K562 treated with DMSO at 1 percent for 48 hours (cell line): ENCODE data around the gene BRI3. TPM values are rescaled to one million over a fixed set of nuclear protein-coding genes. Genes with fewer than 3 reads are reported as not detected.

Experiments
- total RNA-seq: library from RNA; unstranded; fragments of 300-600 nt; gene quantifications from 2 replicates; pipeline ENCODE4 v1.2.3, GENCODE V29; 2022; ENCODE audit warnings: low replicate concordance; ENCODE audit errors: extremely low read depth

Gene BRI3
- not detected in 2 replicates for total RNA-seq

GRCh38 chr7:98280791-98281756 lies at the start of gene BRI3:
TSS of gene BRI3 (plus strand) at chr7:98281686. CDS start at chr7:98281796, 110 bp downstream.

DNA sequence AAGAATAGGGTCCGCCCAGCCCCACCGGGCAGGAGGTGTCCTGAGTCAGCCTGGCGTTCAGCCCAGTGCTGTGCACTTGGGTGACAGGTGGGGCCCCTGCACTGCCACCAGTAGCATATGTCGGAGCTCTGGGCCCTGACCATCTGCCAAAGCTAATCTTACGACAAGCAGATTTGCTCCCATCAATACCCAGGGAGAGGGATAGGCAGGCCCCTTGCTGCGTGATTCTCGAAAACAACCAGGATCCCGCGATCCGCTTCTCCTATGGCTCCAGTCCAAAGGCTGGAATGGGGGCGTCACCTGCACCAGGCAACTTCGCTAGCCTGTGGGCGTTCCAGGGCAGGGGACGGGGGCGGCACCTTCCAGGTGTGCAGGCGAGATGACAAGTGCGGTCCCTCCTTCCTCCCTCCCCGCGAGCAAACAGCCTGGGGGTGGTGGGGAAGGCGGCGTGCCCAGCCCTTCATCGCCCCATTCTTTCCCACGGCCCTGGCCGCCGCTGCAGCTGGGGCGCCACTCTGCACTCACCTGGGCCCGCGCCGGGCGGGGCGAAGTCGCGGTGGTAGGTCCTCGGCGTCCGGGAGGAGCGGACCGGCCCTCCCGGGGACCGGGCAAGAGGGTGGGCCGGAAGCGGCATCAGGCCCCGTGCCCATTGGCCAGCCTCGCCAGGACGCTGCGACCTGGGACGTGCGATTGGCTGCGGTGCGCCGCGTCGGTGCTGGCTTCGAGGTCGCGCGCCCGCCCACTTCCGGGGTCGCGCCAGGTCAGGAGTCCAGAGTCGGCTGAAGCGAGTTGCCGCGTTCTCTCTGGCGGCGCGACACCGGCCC lies 29.7 kb upstream of the BRI3 start, which contains the start of gene TECPR1:
TSS of gene TECPR1 (minus strand) at position 632 of the 824 bp plus-strand sequence. CDS start 6,086 bp downstream, outside the sequence.

Other genes starting within 250 kb of the BRI3 start
- gene LMTK2, start 174.8 kb upstream of the BRI3 start, total RNA-seq = not detected in 2 replicates
- gene BHLHA15, start 70.2 kb upstream of the BRI3 start, total RNA-seq = not detected in 2 replicates
- gene TECPR1, start 29.5 kb upstream of the BRI3 start, total RNA-seq = not detected in 2 replicates
- not detected in 2 replicates for gene BAIAP2L1, start 119.4 kb downstream of the BRI3 start, total RNA-seq